Transverse colon (tissue), 4 donors: ENCODE measurements around the gene MAST4. TPM values are rescaled to one million over a fixed set of nuclear protein-coding genes. Genes with fewer than 3 reads are reported as not detected.
A peak's percentile ranks its signal among the peaks of the same experiment; 100 is the strongest.

Experiments used
- DNase-seq: peaks from one replicate; pipeline ENCODE4 v3.0.0-alpha.2; 2019
- H3K27ac ChIP-seq, 4 donors: fragments of 200-600 bp; sonication (generic); 2 replicates each; pipeline ENCODE4 v1.5.1; 2016 to 2018; ENCODE audit warnings: inconsistent platforms in 4 of 4
- H3K27me3 ChIP-seq: fragments of 200-600 bp; sonication (generic); 2 replicates; pipeline ENCODE4 v1.5.1; 2017; ENCODE audit warnings: inconsistent platforms
- H3K36me3 ChIP-seq, 4 donors: fragments of 200-600 bp; sonication (generic); 2 replicates each; pipeline ENCODE4 v1.5.1; 2017 to 2019; ENCODE audit warnings: inconsistent platforms in 4 of 4
- H3K4me1 ChIP-seq, 4 donors: fragments of 200-600 bp; sonication (generic); 2 replicates each; pipeline ENCODE4 v1.5.1; 2017 to 2020; ENCODE audit warnings: inconsistent platforms in 4 of 4
- H3K4me3 ChIP-seq, 4 donors: fragments of 200-600 bp; sonication (generic); 1 replicate in 1 of 4; 2 replicates in 3 of 4; pipeline versions ENCODE4 v1.5.1 to v1.6.1; 2017 to 2019; ENCODE audit warnings: inconsistent platforms in 4 of 4
- H3K9me3 ChIP-seq, 2 donors: fragments of 200-600 bp; sonication (generic); 2 replicates each; pipeline ENCODE4 v1.5.1; 2017 to 2019; ENCODE audit warnings: inconsistent platforms in 2 of 2
- CTCF ChIP-seq, 5 experiments: fragments of 200-600 bp in 3 of 5; fragments of 450-650 bp in 2 of 5; sonication (generic) in 3 of 5; IDR thresholded peaks; 1 replicate in 2 of 5; 2 replicates in 3 of 5; pipeline ENCODE4 v1.5.1; 2016 to 2017; ENCODE audit warnings: antibody characterized with exemption in 5 of 5, inconsistent platforms in 3 of 5, mild to moderate bottlenecking in 2 of 5, moderate library complexity in 1 of 5
- EP300 ChIP-seq: sonication (generic); formaldehyde crosslinking; IDR thresholded peaks from one replicate; pipeline ENCODE4 v1.6.1; 2017; ENCODE audit warnings: antibody characterized with exemption, low read depth
- POLR2A ChIP-seq: fragments of 450-650 bp; IDR thresholded peaks from one replicate; pipeline ENCODE4 v1.6.1; 2016; ENCODE audit warnings: antibody characterized with exemption, mild to moderate bottlenecking, moderate library complexity
- POLR2AphosphoS5 ChIP-seq, 3 donors: sonication (generic); formaldehyde crosslinking; IDR thresholded peaks; one replicate each; pipeline ENCODE4 v1.6.1; 2016; ENCODE audit warnings: antibody characterized with exemption in 3 of 3
- WGBS, 2 donors: methylation state at CpG; one replicate each; pipeline ENCODE4 v1.1.5; 2018; ENCODE audit warnings: low coverage in 1 of 2; 5-methylcytosine and 5-hydroxymethylcytosine counted together
- in situ Hi-C, 4 donors: fragments of 200-750 bp; cut with MboI; loops; one replicate each; pipeline versions ENCODE4 v1.15.0 to v1.15.1; 2017; ENCODE audit warnings: low sequenced_read_pairs in 3 of 4, low pct_ligation_motif_present in 1 of 4, low pct_unique_long_range_greater_than_20kb in 1 of 4
- intact Hi-C: fragments of 100-400 bp; cut with DNase I; formaldehyde crosslinking; loops from one replicate; pipeline ENCODE4 v1.15.1; 2023; ENCODE audit warnings: low total_unique reads
- total RNA-seq, 4 donors: library from RNA; depleted of rRNA; stranded (reverse); fragments of >200 nt; gene quantifications; one replicate each; pipeline ENCODE4 v1.1.0, GENCODE V29; 2016

MAST4 gene
- total RNA-seq, 4 donors from 2014 or later, result 20.3 to 46.8 (median 35.4) TPM

GRCh38 chr5:66952153-66952552 lies 356.0 kb downstream of the MAST4 start:
- no peak for DNase-seq
- WGBS, 2 donors, result 92 to 98% methylated on average over 1 of the region's 1 CpG
- Histone ChIP-seq H3K27ac (no peak overlapping the region), H3K4me3 (no peak overlapping the region), H3K27me3 (no peaks in the 10 kb centered on the region), H3K36me3 (no peaks in the 10 kb centered on the region), H3K4me1 (no peaks in the 10 kb centered on the region), H3K9me3 (no peaks in the 10 kb centered on the region)
- TF ChIP-seq POLR2AphosphoS5 (IDR thresholded peaks at IDR 0.05), result no peak
- no peak for TF ChIP-seq POLR2A
- TF ChIP-seq EP300, result no peak
- TF ChIP-seq CTCF (IDR thresholded peaks at IDR 0.05), result no peak
- in situ Hi-C loops, result no loop called here
- intact Hi-C loops, result no loop called here

- TF ChIP-seq CTCF (IDR thresholded peaks at IDR 0.05) (no peak), POLR2A (no peak), EP300 (no peak), POLR2AphosphoS5 (IDR thresholded peaks at IDR 0.05) (no peak)
- in situ Hi-C loops, result no loop called here
- Histone ChIP-seq H3K36me3 (no peaks in the 10 kb centered on the region), H3K4me3 (no peak overlapping the region), H3K9me3 (no peaks in the 10 kb centered on the region), H3K27ac (no peak overlapping the region), H3K27me3 (no peaks in the 10 kb centered on the region), H3K4me1 (peaks cover 0 to 21% (median 10%) of the 10 kb centered on the region in 4 donors)
- intact Hi-C loops, result no loop called here
- DNase-seq, result no peak
- 94% methylated on average over 4 of the region's 4 CpGs; no CpG with 5 or more reads in 1 of the 2 donors for WGBS, 2 donors
These were observed 360.2 kb downstream of the MAST4 start for GRCh38 chr5:66956439-66956838.

- 71 to 76% methylated on average over 9 to 10 of the region's 10 CpGs for WGBS, 2 donors
These were observed 362.2 kb downstream of the MAST4 start for GRCh38 chr5:66958201-66958979.

More at GRCh38 chr5:66958201-66958979, 362.2 kb downstream of the MAST4 start:
- intact Hi-C loops, result no loop called here
- no peak for DNase-seq
- TF ChIP-seq POLR2A (no peak), POLR2AphosphoS5 (IDR thresholded peaks at IDR 0.05) (no peak), CTCF (IDR thresholded peaks at IDR 0.05) (no peak), EP300 (no peak)
- Histone ChIP-seq H3K27me3 (no peaks in the 10 kb centered on the region), H3K9me3 (no peaks in the 10 kb centered on the region), H3K4me1 (peaks cover 0 to 21% (median 10%) of the 10 kb centered on the region in 4 donors), H3K27ac (peak overlapping the region; percentile 55 to 66 (median 62)), H3K36me3 (no peaks in the 10 kb centered on the region), H3K4me3 (peak overlapping the region in 3 of 4 donors; percentile 13 to 33 (median 22))
- in situ Hi-C loops, result no loop called here
